Astrocyte (in vitro differentiated cells and primary cell): ENCODE measurements around the gene PKLR. TPM values are rescaled to one million over a fixed set of nuclear protein-coding genes. Genes with fewer than 3 reads are reported as not detected.

Experiments used
- DNase-seq: peaks from one replicate; pipeline ENCODE4 v3.0.0-alpha.2; 2010; ENCODE audit warnings: low read depth
- FAIRE-seq: peaks from 2 replicates; lab custom pipeline; 2011; peaks lifted over from hg19 to GRCh38; lab: Jason Lieb, UNC
- H2AFZ ChIP-seq: 2 replicates; pipeline ENCODE4 v1.6.0; 2012; ENCODE audit warnings: low read depth, low read length, inconsistent platforms
- H3K27ac ChIP-seq: 2 replicates; pipeline ENCODE4 v1.5.1; 2011; ENCODE audit warnings: low read depth, low read length, inconsistent platforms
- H3K27me3 ChIP-seq: 2 replicates; pipeline ENCODE4 v1.6.0; 2011; ENCODE audit warnings: low read length, inconsistent platforms; ENCODE audit not compliant: insufficient read depth
- H3K36me3 ChIP-seq: 2 replicates; pipeline ENCODE4 v1.5.1; 2011; ENCODE audit warnings: low read length, inconsistent platforms; ENCODE audit not compliant: insufficient read depth
- H3K4me1 ChIP-seq: 2 replicates; pipeline ENCODE4 v1.5.1; 2011; ENCODE audit warnings: low read length, inconsistent platforms; ENCODE audit not compliant: insufficient read depth
- H3K4me2 ChIP-seq: 2 replicates; pipeline ENCODE4 v1.6.0; 2012; ENCODE audit warnings: low read length, inconsistent platforms
- H3K4me3 ChIP-seq: 2 replicates; pipeline ENCODE4 v1.5.1; 2011; ENCODE audit warnings: low read depth, mild to moderate bottlenecking, low read length, inconsistent platforms; ENCODE audit not compliant: insufficient read depth
- H3K79me2 ChIP-seq: 2 replicates; pipeline ENCODE4 v1.6.0; 2012; ENCODE audit warnings: mild to moderate bottlenecking, low read length, inconsistent platforms; ENCODE audit not compliant: insufficient read depth
- H3K9ac ChIP-seq: 2 replicates; pipeline ENCODE4 v1.6.0; 2012; ENCODE audit warnings: mild to moderate bottlenecking, low read length, inconsistent platforms
- H3K9me3 ChIP-seq: 2 replicates; pipeline ENCODE4 v1.5.1; 2012; ENCODE audit warnings: low read depth, mild to moderate bottlenecking, low read length, inconsistent platforms; ENCODE audit not compliant: insufficient read depth
- H4K20me1 ChIP-seq: 2 replicates; pipeline ENCODE4 v1.6.0; 2012; ENCODE audit warnings: low read length, inconsistent platforms; ENCODE audit not compliant: insufficient read depth
- H3K27ac Mint-ChIP-seq: one replicate; pipeline ENCODE4 v1.8.0; 2021; ENCODE audit warnings: mild to moderate bottlenecking, mixed read lengths; ENCODE audit not compliant: unreplicated experiment
- H3K27me3 Mint-ChIP-seq: one replicate; pipeline ENCODE4 v1.8.0; 2021; ENCODE audit warnings: low read depth, mixed read lengths; ENCODE audit not compliant: unreplicated experiment
- H3K36me3 Mint-ChIP-seq: one replicate; pipeline ENCODE4 v1.8.0; 2021; ENCODE audit warnings: low read depth, mixed read lengths; ENCODE audit not compliant: unreplicated experiment
- H3K4me1 Mint-ChIP-seq: one replicate; pipeline ENCODE4 v1.8.0; 2021; ENCODE audit warnings: low read depth, mixed read lengths; ENCODE audit not compliant: unreplicated experiment
- H3K4me3 Mint-ChIP-seq: one replicate; pipeline ENCODE4 v1.8.0; 2021; ENCODE audit warnings: mild to moderate bottlenecking, moderate library complexity, mixed read lengths; ENCODE audit not compliant: unreplicated experiment
- H3K9me3 Mint-ChIP-seq: one replicate; pipeline ENCODE4 v1.8.0; 2021; ENCODE audit warnings: mild to moderate bottlenecking, mixed read lengths; ENCODE audit not compliant: unreplicated experiment
- EZH2 ChIP-seq: IDR thresholded peaks from 2 replicates; pipeline ENCODE4 v1.6.1; 2012; ENCODE audit warnings: mild to moderate bottlenecking, low read length, inconsistent platforms; ENCODE audit not compliant: insufficient read depth
- total RNA-seq: library from RNA; stranded (reverse); gene quantifications from 2 replicates; pipeline ENCODE4 v1.2.1, GENCODE V29; 2021
- TF ChIP-seq, protein P1 (sequence below): IDR thresholded peaks from 2 replicates; pipeline ENCODE4 v1.5.1; 2011; ENCODE audit warnings: low read depth, mild to moderate bottlenecking, inconsistent platforms, low read length, moderate library complexity; ENCODE audit not compliant: insufficient read depth

PKLR gene
- total RNA-seq, 1 donor from 2014 or later, result not detected

DNA sequence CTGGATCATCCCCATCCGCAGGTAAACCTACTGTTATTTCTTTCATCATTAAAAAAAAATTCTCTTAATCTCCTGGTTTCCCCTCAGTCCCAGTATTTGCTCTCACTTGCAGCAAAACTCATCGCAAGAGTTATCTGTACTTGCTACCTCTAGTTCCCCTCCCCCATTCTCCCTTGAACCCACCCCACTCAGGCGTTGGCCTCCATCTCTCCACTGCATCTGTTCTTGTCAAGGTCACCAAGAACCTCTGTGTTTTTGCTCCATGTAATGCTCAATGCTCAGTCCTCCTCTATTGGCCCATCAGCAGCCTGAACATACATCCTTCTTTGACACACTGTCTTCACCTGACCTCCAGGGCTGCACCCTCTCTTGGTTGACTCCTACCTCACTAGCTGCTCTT, 4.6 kb downstream of the PKLR start:
- H3K27me3 ChIP-seq, result peaks cover 37% of the 10 kb centered on the region
- no peak for DNase-seq

GRCh38 chr1:155295942-155296267, 5.3 kb downstream of the PKLR start:
- H3K9me3 ChIP-seq, result peaks cover 3% of the 10 kb centered on the region
- H3K4me3 ChIP-seq, result no peak overlapping the region
- no peak overlapping the region for H3K4me3 Mint-ChIP-seq
- H3K27ac Mint-ChIP-seq, result no peak overlapping the region
- DNase-seq, result no peak
- H3K9me3 Mint-ChIP-seq, result peaks cover 3% of the 10 kb centered on the region
- TF ChIP-seq EZH2, result no peak
- TF ChIP-seq, protein P1, sequence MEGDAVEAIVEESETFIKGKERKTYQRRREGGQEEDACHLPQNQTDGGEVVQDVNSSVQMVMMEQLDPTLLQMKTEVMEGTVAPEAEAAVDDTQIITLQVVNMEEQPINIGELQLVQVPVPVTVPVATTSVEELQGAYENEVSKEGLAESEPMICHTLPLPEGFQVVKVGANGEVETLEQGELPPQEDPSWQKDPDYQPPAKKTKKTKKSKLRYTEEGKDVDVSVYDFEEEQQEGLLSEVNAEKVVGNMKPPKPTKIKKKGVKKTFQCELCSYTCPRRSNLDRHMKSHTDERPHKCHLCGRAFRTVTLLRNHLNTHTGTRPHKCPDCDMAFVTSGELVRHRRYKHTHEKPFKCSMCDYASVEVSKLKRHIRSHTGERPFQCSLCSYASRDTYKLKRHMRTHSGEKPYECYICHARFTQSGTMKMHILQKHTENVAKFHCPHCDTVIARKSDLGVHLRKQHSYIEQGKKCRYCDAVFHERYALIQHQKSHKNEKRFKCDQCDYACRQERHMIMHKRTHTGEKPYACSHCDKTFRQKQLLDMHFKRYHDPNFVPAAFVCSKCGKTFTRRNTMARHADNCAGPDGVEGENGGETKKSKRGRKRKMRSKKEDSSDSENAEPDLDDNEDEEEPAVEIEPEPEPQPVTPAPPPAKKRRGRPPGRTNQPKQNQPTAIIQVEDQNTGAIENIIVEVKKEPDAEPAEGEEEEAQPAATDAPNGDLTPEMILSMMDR, result no peak
- peaks cover 37% of the 10 kb centered on the region for H3K27me3 ChIP-seq
- H3K4me2 ChIP-seq, result no peak overlapping the region
- no peaks in the 10 kb centered on the region for H3K79me2 ChIP-seq
- H3K9ac ChIP-seq, result no peak overlapping the region
- peaks cover 7% of the 10 kb centered on the region for H3K36me3 Mint-ChIP-seq
- no peak overlapping the region for H3K27ac ChIP-seq
- H2AFZ ChIP-seq, result peak overlapping the region; percentile 52
- H3K36me3 ChIP-seq, result no peaks in the 10 kb centered on the region
- no peaks in the 10 kb centered on the region for H3K4me1 ChIP-seq
- no peaks in the 10 kb centered on the region for H4K20me1 ChIP-seq
- no peaks in the 10 kb centered on the region for H3K4me1 Mint-ChIP-seq
- FAIRE-seq, result no peak
- peaks cover 61% of the 10 kb centered on the region for H3K27me3 Mint-ChIP-seq

More for the DNA sequence above, 4.6 kb downstream of the PKLR start:
- no peaks in the 10 kb centered on the region for H3K36me3 ChIP-seq
- H3K4me3 ChIP-seq, result no peak overlapping the region
- H3K4me1 ChIP-seq, result no peaks in the 10 kb centered on the region
- no peaks in the 10 kb centered on the region for H3K4me1 Mint-ChIP-seq
- no peak overlapping the region for H3K27ac Mint-ChIP-seq
- no peak overlapping the region for H3K27ac ChIP-seq
- peaks cover 56% of the 10 kb centered on the region for H3K27me3 Mint-ChIP-seq
- peaks cover 3% of the 10 kb centered on the region for H3K9me3 Mint-ChIP-seq
- no peak for TF ChIP-seq EZH2
- TF ChIP-seq, protein P1, result no peak
- H3K4me3 Mint-ChIP-seq, result no peak overlapping the region
- H3K4me2 ChIP-seq, result no peak overlapping the region
- H3K9ac ChIP-seq, result no peak overlapping the region
- no peaks in the 10 kb centered on the region for H4K20me1 ChIP-seq
- H3K79me2 ChIP-seq, result no peaks in the 10 kb centered on the region
- FAIRE-seq, result no peak
- H3K36me3 Mint-ChIP-seq, result peaks cover 7% of the 10 kb centered on the region
- peaks cover 3% of the 10 kb centered on the region for H3K9me3 ChIP-seq
- no peak overlapping the region for H2AFZ ChIP-seq

GRCh38 chr1:155295183-155295941, 5.9 kb downstream of the PKLR start:
- peak overlapping the region; percentile 66 for H3K4me2 ChIP-seq
- H3K9ac ChIP-seq, result no peak overlapping the region
- TF ChIP-seq, protein P1, result no peak
- peak; percentile 91 for TF ChIP-seq EZH2
- FAIRE-seq, result no peak
- no peaks in the 10 kb centered on the region for H3K36me3 ChIP-seq
- H3K27me3 ChIP-seq, result peaks cover 37% of the 10 kb centered on the region
- H3K36me3 Mint-ChIP-seq, result peaks cover 7% of the 10 kb centered on the region
- H3K27ac ChIP-seq, result no peak overlapping the region
- peak overlapping the region; percentile 52 for H2AFZ ChIP-seq
- H4K20me1 ChIP-seq, result no peaks in the 10 kb centered on the region
- peaks cover 3% of the 10 kb centered on the region for H3K9me3 Mint-ChIP-seq
- peaks cover 60% of the 10 kb centered on the region for H3K27me3 Mint-ChIP-seq
- H3K4me3 ChIP-seq, result no peak overlapping the region
- H3K79me2 ChIP-seq, result no peaks in the 10 kb centered on the region
- H3K4me1 ChIP-seq, result no peaks in the 10 kb centered on the region
- H3K4me3 Mint-ChIP-seq, result no peak overlapping the region
- peaks cover 3% of the 10 kb centered on the region for H3K9me3 ChIP-seq
- H3K27ac Mint-ChIP-seq, result no peak overlapping the region
- H3K4me1 Mint-ChIP-seq, result no peaks in the 10 kb centered on the region
- no peak for DNase-seq
